K562 (cell line): ENCODE measurements around the gene ABI2. TPM values are rescaled to one million over a fixed set of nuclear protein-coding genes. Genes with fewer than 3 reads are reported as not detected.

ENCODE experiments used
- ATAC-seq: fragments of 200-7000 bp; cut with Tn5 transposase; 3 replicates; pipeline ENCODE4 v1.9.1; 2020; ENCODE audit warnings: moderate library complexity
- BruUV-seq: library from RNA; stranded (reverse); fragments of 400-500 nt; replicated peaks from 2 replicates; lab custom pipeline; 2021; lab: Mats Ljungman, UMichigan
- CTCF ChIA-PET: fragments of 300-600 bp; formaldehyde crosslinking; extraction: SDS; loops from one replicate; lab custom pipeline; 2021; ENCODE audit warnings: low intra/inter-chr PET ratio; lab: Yijun Ruan, JAX
- POLR2A ChIA-PET: fragments of 300-600, 350-650 bp; sonication (Branson Sonifier 250); formaldehyde crosslinking; extraction: SDS; loops from one replicate; lab custom pipeline; 2021; ENCODE audit warnings: antibody characterized with exemption, inconsistent platforms; lab: Yijun Ruan, JAX
- DNase-seq, 4 experiments: peaks; one replicate each; pipeline versions ENCODE4 v3.0.0 to v3.0.0-alpha.2; 2011 to 2018; ENCODE audit warnings: low spot score in 3 of 4, mixed read lengths in 3 of 4; ENCODE audit errors: extremely low read depth in 1 of 4
- FAIRE-seq: peaks from 2 replicates; lab custom pipeline; 2011; peaks lifted over from hg19 to GRCh38; lab: Jason Lieb, UNC
- H2AFZ ChIP-seq: 2 replicates; pipeline ENCODE4 v1.6.0; 2011; ENCODE audit warnings: low read depth, low read length, control low read depth, inconsistent platforms
- H3K27ac ChIP-seq: fragments of 200-600 bp; 3 replicates; pipeline ENCODE4 v1.8.0; 2011; ENCODE audit warnings: low read depth, mild to moderate bottlenecking, control low read depth, inconsistent platforms, low read length, moderate library complexity, mixed read lengths; ENCODE audit errors: extremely low read depth
- H3K27me3 ChIP-seq, 2 experiments: fragments of 300-600 bp in 1 of 2; 2 replicates in 1 of 2; 3 replicates in 1 of 2; pipeline versions ENCODE4 v1.6.0 to v1.8.0; 2011; ENCODE audit warnings: inconsistent platforms in 2 of 2, low read length in 2 of 2, mild to moderate bottlenecking in 1 of 2, mixed read lengths in 1 of 2, moderate library complexity in 1 of 2; ENCODE audit not compliant: control insufficient read depth in 2 of 2, insufficient read depth in 2 of 2
- H3K36me3 ChIP-seq: fragments of 300-600 bp; 3 replicates; pipeline ENCODE4 v1.8.0; 2011; ENCODE audit warnings: mild to moderate bottlenecking, low read length, inconsistent platforms; ENCODE audit not compliant: control insufficient read depth, insufficient read depth
- H3K4me1 ChIP-seq, 2 experiments: fragments of 200-600 bp in 1 of 2; replicated peaks in 1 of 2; 2 replicates in 1 of 2; 3 replicates in 1 of 2; pipeline versions ENCODE4 v1.5.1 to v1.8.0; 2011; ENCODE audit warnings: inconsistent platforms in 2 of 2, low read length in 2 of 2, mild to moderate bottlenecking in 1 of 2, mixed read lengths in 1 of 2, moderate library complexity in 1 of 2; ENCODE audit not compliant: control insufficient read depth in 2 of 2, insufficient read depth in 2 of 2
- H3K4me2 ChIP-seq: 2 replicates; pipeline ENCODE4 v1.6.1; 2011; ENCODE audit warnings: low read length, control low read depth, inconsistent platforms, mixed read lengths; ENCODE audit not compliant: insufficient read depth
- H3K4me3 ChIP-seq: fragments of 200-600 bp; sonication (generic), shearing (Covaris generic); 2 replicates; pipeline ENCODE4 v1.5.1; 2016; ENCODE audit warnings: control low read depth, inconsistent platforms
- H3K79me2 ChIP-seq: fragments of 200-600 bp; 3 replicates; pipeline ENCODE4 v1.8.0; 2011; ENCODE audit warnings: low read length, inconsistent platforms; ENCODE audit not compliant: control insufficient read depth, insufficient read depth
- H3K9ac ChIP-seq, 2 experiments: 2 replicates each; pipeline versions ENCODE4 v1.6.0 to v1.6.1; 2011; ENCODE audit warnings: low read depth in 2 of 2, low read length in 2 of 2, control low read depth in 1 of 2, inconsistent platforms in 1 of 2, mild to moderate bottlenecking in 1 of 2, mixed read lengths in 1 of 2; ENCODE audit not compliant: insufficient read depth in 1 of 2
- H3K9me1 ChIP-seq: one replicate; pipeline ENCODE4 v1.6.0; 2011; ENCODE audit warnings: inconsistent platforms, mild to moderate bottlenecking, low read length, moderate library complexity; ENCODE audit not compliant: control insufficient read depth, insufficient read depth
- H3K9me3 ChIP-seq: replicated peaks from 2 replicates; pipeline ENCODE4 v1.5.1; 2011; ENCODE audit warnings: low read depth, low read length, inconsistent platforms; ENCODE audit not compliant: control insufficient read depth, insufficient read depth
- H4K20me1 ChIP-seq: replicated peaks from 2 replicates; pipeline ENCODE4 v1.6.1; 2011; ENCODE audit warnings: low read length, inconsistent platforms, mixed read lengths; ENCODE audit not compliant: control insufficient read depth, insufficient read depth
- AFF1 ChIP-seq, 2 experiments: fragments of 450-650 bp; IDR thresholded peaks; 2 replicates each; pipeline ENCODE4 v1.6.1; 2018; ENCODE audit warnings: mild to moderate bottlenecking in 2 of 2, low read depth in 1 of 2; ENCODE audit not compliant: partially characterized antibody in 2 of 2
- BCL6 ChIP-seq: fragments of 250-450 bp; sonication (Bioruptor Pico); IDR thresholded peaks from 2 replicates; pipeline ENCODE4 v1.4.0; 2020
- KAT7 ChIP-seq: sonication (generic); formaldehyde crosslinking; IDR thresholded peaks from 2 replicates; pipeline ENCODE4 v1.8.0; 2022; ENCODE audit warnings: missing genetic modification reagents, mild to moderate bottlenecking, borderline replicate concordance
- PHTF2 ChIP-seq: fragments of 250-450 bp; sonication (Bioruptor Pico); IDR thresholded peaks from 2 replicates; pipeline ENCODE4 v1.5.0; 2021; ENCODE audit warnings: mild to moderate bottlenecking
- RFX5 ChIP-seq: IDR thresholded peaks from 2 replicates; pipeline ENCODE4 v1.6.1; 2011; ENCODE audit warnings: low read depth, mild to moderate bottlenecking, improper control_type of control experiment, low read length
- SMAD2 ChIP-seq: fragments of 150-350 bp; IDR thresholded peaks from 2 replicates; pipeline ENCODE4 v1.6.1; 2014; ENCODE audit warnings: low read depth, mild to moderate bottlenecking, low read length
- TAF7 ChIP-seq: fragments of 450-650 bp; IDR thresholded peaks from 2 replicates; pipeline ENCODE4 v1.6.1; 2016; ENCODE audit warnings: missing genetic modification characterization, missing compliant biosample characterization
- TRIM25 ChIP-seq: fragments of 450-650 bp; IDR thresholded peaks from 2 replicates; pipeline ENCODE4 v1.7.0; 2016; ENCODE audit warnings: borderline replicate concordance
- ZBTB17 ChIP-seq: fragments of 450-650 bp; formaldehyde crosslinking; IDR thresholded peaks from 2 replicates; pipeline ENCODE4 v1.4.0; 2020; ENCODE audit warnings: mild to moderate bottlenecking
- ZC3H8 ChIP-seq: fragments of 450-650 bp; IDR thresholded peaks from 2 replicates; pipeline ENCODE4 v1.6.1; 2017
- WGBS: fragments of 100-300 bp; shearing (Covaris generic); methylation state at CpG from one replicate; pipeline ENCODE4 v1.1.6; 2016; ENCODE audit warnings: low coverage, mixed read lengths; ENCODE audit not compliant: insufficient coverage; ENCODE audit errors: missing lambda C conversion rate; 5-methylcytosine and 5-hydroxymethylcytosine counted together
- in situ Hi-C: fragments of 300-500 bp; cut with MboI; formaldehyde crosslinking; loops from 4 replicates; pipeline ENCODE4 v1.15.0; 2018; ENCODE audit warnings: inconsistent platforms, mixed read lengths
- intact Hi-C: fragments of 100-400 bp; cut with micrococcal nuclease; formaldehyde crosslinking; loops from 2 replicates; pipeline ENCODE4 v1.14.2; 2022
- polyA plus RNA-seq, 8 experiments: library from polyadenylated mRNA; depleted of rRNA in 4 of 8; stranded (reverse) in 5 of 8; unstranded in 3 of 8; fragments of >200 nt; fragmentation: Nextera tagmentation in 2 of 8; fragmentation: Illumina TruSeq in 1 of 8; extraction: Ambion mirVana in 2 of 8; extraction: Trizol in 1 of 8; gene quantifications; 2 replicates each; pipeline versions ENCODE4 v1.2.1 to v1.2.3, GENCODE V29; 2011 to 2014; ENCODE audit warnings: inconsistent platforms in 1 of 8, missing spikeins in 1 of 8
- total RNA-seq, 7 experiments: library from RNA; depleted of rRNA in 6 of 7; stranded (reverse); fragments of >200 nt in 6 of 7; fragmentation: Illumina TruSeq in 2 of 7; extraction: Trizol in 2 of 7; gene quantifications; 2 replicates each; pipeline versions ENCODE4 v1.2.1 to v1.2.3, GENCODE V29; 2011 to 2021; ENCODE audit warnings: low replicate concordance in 1 of 7

The ABI2 gene
- total and polyA plus RNA-seq, 9 of the 15 experiments (the other 6 are each of a cell fraction or from before 2014, with no cell fraction given): 5.3 to 24.3 (median 12.2) TPM

- H3K9me1 ChIP-seq: no peaks in the 10 kb centered on the region
- H3K27ac ChIP-seq: no peak overlapping the region
- no peaks in the 10 kb centered on the region for H3K4me1 ChIP-seq
- POLR2A ChIA-PET: no interaction called here
- H3K79me2 ChIP-seq: no peaks in the 10 kb centered on the region
- H2AFZ ChIP-seq: no peak overlapping the region
- FAIRE-seq (no peak), ATAC-seq (no peak), DNase-seq (no peak)
- H4K20me1 ChIP-seq: no peaks in the 10 kb centered on the region
- no peak for TF ChIP-seq TAF7 (tag)
- in situ Hi-C loops (no loop called here), intact Hi-C loops (no loop called here)
- H3K4me2 ChIP-seq: no peak overlapping the region
- H3K27me3 ChIP-seq: no peaks in the 10 kb centered on the region
- CTCF ChIA-PET: no interaction called here
- 0 out of 3 replicates have a peak, but pooled peaks cover 3% of the 10 kb centered on the region for H3K36me3 ChIP-seq
- H3K4me3 ChIP-seq: no peak overlapping the region
- BruUV-seq: no TSS peak
- no peaks in the 10 kb centered on the region for H3K9me3 ChIP-seq
- no peak overlapping the region for H3K9ac ChIP-seq
- 59% methylated on average over 6 of the region's 6 CpGs for WGBS
Observed at GRCh38 chr2:203432811-203433210, 104.6 kb downstream of the ABI2 start.

- no peaks in the 10 kb centered on the region for H3K79me2 ChIP-seq
- H2AFZ ChIP-seq: no peak overlapping the region
- H3K27me3 ChIP-seq: no peaks in the 10 kb centered on the region
- H3K9ac ChIP-seq: no peak overlapping the region
- intact Hi-C loops (no loop called here), in situ Hi-C loops (no loop called here)
- no peak overlapping the region for H3K4me3 ChIP-seq
- no TSS peak for BruUV-seq
- DNase-seq (no peak), FAIRE-seq (no peak), ATAC-seq (no peak)
- TF ChIP-seq AFF1 (IDR thresholded peaks at IDR 0.05; ENCODE audit: low read depth in 1 of 2, partially characterized antibody in 2 of 2): no peak
- TF ChIP-seq SMAD2: no peak
- no peak for TF ChIP-seq RFX5
- no peak for TF ChIP-seq ZC3H8
- TF ChIP-seq ZBTB17 (CRISPR knock-in tag): no peak
- TF ChIP-seq TRIM25: no peak
- no peak for TF ChIP-seq BCL6 (CRISPR knock-in tag)
- no peak for TF ChIP-seq PHTF2 (CRISPR knock-in tag)
- TF ChIP-seq KAT7 (CRISPR knock-in tag): no peak
- H4K20me1 ChIP-seq: no peaks in the 10 kb centered on the region
- no peaks in the 10 kb centered on the region for H3K36me3 ChIP-seq
- 79% methylated on average over 2 of the region's 2 CpGs for WGBS
- no peak overlapping the region for H3K27ac ChIP-seq
- CTCF ChIA-PET: no interaction called here
- no peak overlapping the region for H3K4me2 ChIP-seq
- no peaks in the 10 kb centered on the region for H3K9me3 ChIP-seq
- POLR2A ChIA-PET: no interaction called here
- no peaks in the 10 kb centered on the region for H3K9me1 ChIP-seq
- H3K4me1 ChIP-seq: no peaks in the 10 kb centered on the region
Observed at GRCh38 chr2:203436496-203436895, 108.3 kb downstream of the ABI2 start.
